A673 (cell line): Measurements from ENCODE around the gene NLRP14. TPM values are rescaled to one million over a fixed set of nuclear protein-coding genes. Genes with fewer than 3 reads are reported as not detected.

ENCODE experiments used
- BruUV-seq: library from RNA; stranded (reverse); fragments of 400-500 nt; replicated peaks from 2 replicates; lab custom pipeline; 2021; lab: Mats Ljungman, UMichigan
- CTCF ChIA-PET: fragments of 300-600 bp; sonication (Branson Sonifier 250); formaldehyde crosslinking; loops from one replicate; lab custom pipeline; 2022; ENCODE audit warnings: antibody characterized with exemption; lab: Charles Lee
- POLR2A ChIA-PET: fragments of 300-600 bp; sonication (Branson Sonifier 250); formaldehyde crosslinking; loops from one replicate; lab custom pipeline; 2022; ENCODE audit warnings: antibody characterized with exemption; ENCODE audit not compliant: low non-redundant PET; lab: Charles Lee
- DNase-seq: peaks from one replicate; pipeline ENCODE4 v3.0.0-alpha.2; 2015; ENCODE audit warnings: low spot score
- H3K27ac ChIP-seq: fragments of 200-600 bp; sonication (generic); 2 replicates; pipeline ENCODE4 v1.5.1; 2016; ENCODE audit warnings: mixed run types, low read depth, mild to moderate bottlenecking, mixed read lengths, antibody characterized with exemption, low read length; ENCODE audit not compliant: poor library complexity, severe bottlenecking
- H3K27me3 ChIP-seq: fragments of 200-600 bp; sonication (generic); replicated peaks from 2 replicates; pipeline ENCODE4 v1.6.1; 2017; ENCODE audit warnings: mixed run types, low read depth, mild to moderate bottlenecking, mixed read lengths, antibody characterized with exemption, low read length; ENCODE audit not compliant: insufficient read depth, poor library complexity
- H3K36me3 ChIP-seq: fragments of 200-600 bp; sonication (generic); 2 replicates; pipeline ENCODE4 v1.6.1; 2016; ENCODE audit warnings: mixed run types, mild to moderate bottlenecking, mixed read lengths, antibody characterized with exemption, low read length; ENCODE audit not compliant: insufficient read depth, poor library complexity, severe bottlenecking
- H3K4me1 ChIP-seq: fragments of 200-600 bp; sonication (generic); 2 replicates; pipeline ENCODE4 v1.6.1; 2017; ENCODE audit warnings: mixed run types, mild to moderate bottlenecking, mixed read lengths, antibody characterized with exemption, low read length; ENCODE audit not compliant: insufficient read depth, poor library complexity, severe bottlenecking
- H3K4me3 ChIP-seq: fragments of 200-600 bp; sonication (generic); 2 replicates; pipeline ENCODE4 v1.5.1; 2016; ENCODE audit warnings: low read depth, mixed run types, mild to moderate bottlenecking, mixed read lengths, low read length; ENCODE audit not compliant: poor library complexity, severe bottlenecking
- H3K9me3 ChIP-seq: fragments of 200-600 bp; sonication (generic); 2 replicates; pipeline ENCODE4 v1.6.1; 2016; ENCODE audit warnings: mixed run types, low read depth, mild to moderate bottlenecking, mixed read lengths, antibody characterized with exemption, low read length; ENCODE audit not compliant: poor library complexity, severe bottlenecking
- CTCF ChIP-seq: fragments of 300-800, 200-600 bp; sonication (generic); conservative IDR thresholded peaks from 2 replicates; pipeline ENCODE4 v1.5.1; 2017; ENCODE audit warnings: low read depth, mild to moderate bottlenecking, antibody characterized with exemption, low read length, moderate library complexity, mixed read lengths
- EZH2 ChIP-seq: fragments of 200-600 bp; sonication (generic); IDR thresholded peaks from 2 replicates; pipeline ENCODE4 v1.6.1; 2017; ENCODE audit warnings: borderline replicate concordance, low read depth, mild to moderate bottlenecking, mixed read lengths, antibody characterized with exemption, low read length; ENCODE audit not compliant: poor library complexity, severe bottlenecking
- intact Hi-C: fragments of 100-400 bp; cut with micrococcal nuclease; formaldehyde crosslinking; loops from one replicate; pipeline ENCODE4 v1.10.0; 2022; ENCODE audit not compliant: unreplicated experiment
- total RNA-seq: library from RNA; stranded (reverse); gene quantifications from 2 replicates; pipeline ENCODE4 v1.2.3, GENCODE V29; 2021

NLRP14 gene
- total RNA-seq, 1 experiment from 2014 or later: not detected

DNA sequence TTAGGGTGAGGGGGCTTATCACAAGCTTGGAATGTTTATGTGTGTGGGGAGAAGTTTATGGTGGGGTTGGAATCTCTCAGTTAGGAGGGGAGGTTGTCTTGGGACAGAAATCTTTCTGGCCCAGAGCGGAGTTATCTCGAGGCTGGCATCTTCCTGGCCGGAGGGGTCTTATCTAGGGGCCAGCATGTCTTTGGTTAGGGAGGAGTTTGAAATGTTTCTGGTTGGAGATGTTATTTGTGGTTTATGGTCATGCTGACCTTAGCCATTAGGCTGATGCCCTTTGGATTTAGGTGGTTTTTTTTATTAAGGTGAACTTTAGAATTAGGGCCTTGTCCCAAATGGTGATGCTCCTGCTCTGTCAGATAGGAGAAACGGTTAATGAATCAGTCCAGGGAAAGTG is 60.6 kb downstream of the NLRP14 start:
- Histone ChIP-seq H3K27me3 (peaks cover 4% of the 10 kb centered on the region), H3K36me3 (no peaks in the 10 kb centered on the region), H3K4me3 (no peak overlapping the region), H3K9me3 (no peaks in the 10 kb centered on the region), H3K4me1 (no peaks in the 10 kb centered on the region), H3K27ac (no peak overlapping the region)
- no peak for DNase-seq
- BruUV-seq: no TSS peak
- intact Hi-C loops: no loop called here
- ChIA-PET POLR2A (no interaction called here), CTCF (no interaction called here)
- no peak for TF ChIP-seq EZH2
- TF ChIP-seq CTCF: no peak

- Histone ChIP-seq H3K4me1 (no peaks in the 10 kb centered on the region), H3K4me3 (no peak overlapping the region), H3K27ac (no peak overlapping the region), H3K9me3 (no peaks in the 10 kb centered on the region), H3K27me3 (peaks cover 4% of the 10 kb centered on the region), H3K36me3 (no peaks in the 10 kb centered on the region)
- CTCF ChIA-PET: no interaction called here
- intact Hi-C loops: no loop called here
- POLR2A ChIA-PET: no interaction called here
- DNase-seq: no peak
- no TSS peak for BruUV-seq
- TF ChIP-seq CTCF: no peak
- TF ChIP-seq EZH2: no peak
These were observed 61.2 kb downstream of the NLRP14 start for GRCh38 chr11:7081441-7081840.

GRCh38 chr11:7088921-7089320 is 68.6 kb downstream of the NLRP14 start, which contains the start of gene RBMXL2:
RBMXL2 (plus strand) TSS chr11:7088998; CDS start chr11:7089121, 123 bp downstream.
- Histone ChIP-seq H3K36me3 (no peaks in the 10 kb centered on the region), H3K4me3 (no peak within 1 kb of the TSS), H3K4me1 (no peaks in the 10 kb centered on the region), H3K9me3 (no peaks in the 10 kb centered on the region), H3K27ac (no peak within 1 kb of the TSS), H3K27me3 (peaks cover 4% of the 10 kb centered on the region)
- TF ChIP-seq EZH2 (no peak), CTCF (no peak)
- POLR2A ChIA-PET: no interaction called here
- intact Hi-C loops: no loop called here
- CTCF ChIA-PET: no interaction called here
- BruUV-seq: no TSS peak
- no peak for DNase-seq
